ENCODE data around the gene ARID1B.

DNA sequence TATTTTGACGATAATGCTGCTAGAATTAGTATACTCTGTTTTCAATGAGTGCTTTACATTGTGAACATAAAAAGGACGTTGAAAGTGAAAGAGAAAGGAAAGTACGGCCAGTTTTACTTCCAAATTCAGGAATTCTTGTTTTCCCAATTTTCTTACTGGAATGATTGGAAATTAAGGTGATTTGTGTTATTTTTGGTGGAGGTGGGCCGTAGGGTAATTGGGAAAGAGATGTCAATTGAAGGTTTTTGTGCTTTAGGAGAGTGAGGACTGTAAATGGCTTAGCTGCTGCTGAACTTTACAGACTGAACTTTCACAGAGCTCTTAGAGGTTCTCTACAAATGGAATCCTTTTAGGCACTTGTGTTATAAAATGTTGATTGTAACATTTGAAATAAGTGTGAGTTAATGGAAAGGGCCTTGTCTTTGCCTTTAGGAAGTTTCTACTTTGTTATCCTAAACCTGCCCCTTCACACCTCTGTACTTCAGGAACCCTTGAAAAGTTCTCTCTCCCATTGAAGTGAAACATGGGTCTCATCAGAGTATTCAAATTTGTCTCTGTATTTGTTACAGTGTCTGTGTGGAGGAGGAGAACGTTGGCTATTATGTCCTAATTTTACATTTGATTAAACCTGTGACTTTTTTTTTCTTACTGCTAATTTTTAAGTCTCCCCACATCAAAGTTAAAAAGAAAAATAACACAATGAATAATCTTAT, 256.4 kb downstream of the ARID1B start:
- TF ChIP-seq, protein P1, sequence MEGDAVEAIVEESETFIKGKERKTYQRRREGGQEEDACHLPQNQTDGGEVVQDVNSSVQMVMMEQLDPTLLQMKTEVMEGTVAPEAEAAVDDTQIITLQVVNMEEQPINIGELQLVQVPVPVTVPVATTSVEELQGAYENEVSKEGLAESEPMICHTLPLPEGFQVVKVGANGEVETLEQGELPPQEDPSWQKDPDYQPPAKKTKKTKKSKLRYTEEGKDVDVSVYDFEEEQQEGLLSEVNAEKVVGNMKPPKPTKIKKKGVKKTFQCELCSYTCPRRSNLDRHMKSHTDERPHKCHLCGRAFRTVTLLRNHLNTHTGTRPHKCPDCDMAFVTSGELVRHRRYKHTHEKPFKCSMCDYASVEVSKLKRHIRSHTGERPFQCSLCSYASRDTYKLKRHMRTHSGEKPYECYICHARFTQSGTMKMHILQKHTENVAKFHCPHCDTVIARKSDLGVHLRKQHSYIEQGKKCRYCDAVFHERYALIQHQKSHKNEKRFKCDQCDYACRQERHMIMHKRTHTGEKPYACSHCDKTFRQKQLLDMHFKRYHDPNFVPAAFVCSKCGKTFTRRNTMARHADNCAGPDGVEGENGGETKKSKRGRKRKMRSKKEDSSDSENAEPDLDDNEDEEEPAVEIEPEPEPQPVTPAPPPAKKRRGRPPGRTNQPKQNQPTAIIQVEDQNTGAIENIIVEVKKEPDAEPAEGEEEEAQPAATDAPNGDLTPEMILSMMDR (IDR thresholded peaks at IDR 0.05) = no peak
- no peak for TF ChIP-seq POLR2A (IDR thresholded peaks at IDR 0.05)
